PC-9 (cell line): Measurements from ENCODE around the gene RAET1E. TPM values are rescaled to one million over a fixed set of nuclear protein-coding genes. Genes with fewer than 3 reads are reported as not detected.
"Not testable (repeated sequence)": the region's sequence is repeated elsewhere in the genome, so short reads cannot be mapped to it uniquely, and the experiment has no call there.

Experiments used
- BruUV-seq: library from RNA; stranded (reverse); fragments of 400-500 nt; replicated peaks from 2 replicates; lab custom pipeline; 2021; lab: Mats Ljungman, UMichigan
- CTCF ChIA-PET: fragments of 300-600 bp; sonication (Branson Sonifier 250); formaldehyde crosslinking; loops from one replicate; lab custom pipeline; 2022; ENCODE audit warnings: antibody characterized with exemption; lab: Charles Lee
- POLR2A ChIA-PET: fragments of 300-600 bp; sonication (Branson Sonifier 250); formaldehyde crosslinking; loops from one replicate; lab custom pipeline; 2022; ENCODE audit warnings: antibody characterized with exemption; ENCODE audit not compliant: unreplicated experiment; lab: Charles Lee
- DNase-seq, 2 experiments: peaks; one replicate each; pipeline versions ENCODE4 v3.0.0 to v3.0.0-alpha.2; 2015 to 2022; ENCODE audit warnings: mixed read lengths in 1 of 2
- H2AFZ ChIP-seq: fragments of 200-600 bp; sonication (generic); 2 replicates; pipeline ENCODE4 v1.8.1; 2017; ENCODE audit warnings: antibody characterized with exemption
- H3F3A ChIP-seq: fragments of 200-600 bp; sonication (generic); 2 replicates; pipeline ENCODE4 v1.8.1; 2017; ENCODE audit warnings: antibody characterized with exemption, mild to moderate bottlenecking, low read depth; ENCODE audit not compliant: insufficient read depth
- H3K27ac ChIP-seq: fragments of 200-600 bp; sonication (generic); 2 replicates; pipeline ENCODE4 v1.6.1; 2016; ENCODE audit warnings: mixed run types
- H3K27me3 ChIP-seq: fragments of 200-600 bp; sonication (generic); 2 replicates; pipeline ENCODE4 v1.6.1; 2016; ENCODE audit warnings: low read depth, mixed run types; ENCODE audit not compliant: insufficient read depth
- H3K36me3 ChIP-seq: fragments of 200-600 bp; sonication (generic); 2 replicates; pipeline ENCODE4 v1.6.1; 2016; ENCODE audit warnings: low read depth, mixed run types
- H3K4me1 ChIP-seq: fragments of 200-600 bp; sonication (generic); replicated peaks from 2 replicates; pipeline ENCODE4 v1.6.1; 2016; ENCODE audit warnings: mixed run types; ENCODE audit not compliant: insufficient read depth
- H3K4me2 ChIP-seq: fragments of 200-600 bp; sonication (generic); 2 replicates; pipeline ENCODE4 v1.6.1; 2017; ENCODE audit warnings: mixed run types
- H3K4me3 ChIP-seq: fragments of 200-600 bp; sonication (generic); 2 replicates; pipeline ENCODE4 v1.6.1; 2016; ENCODE audit warnings: mixed run types
- H3K79me2 ChIP-seq: fragments of 200-600 bp; sonication (generic); 2 replicates; pipeline ENCODE4 v1.6.1; 2017; ENCODE audit warnings: low read depth, mixed run types
- H3K9me2 ChIP-seq: fragments of 200-600 bp; sonication (generic); 2 replicates; pipeline ENCODE4 v1.8.1; 2017; ENCODE audit warnings: mild to moderate bottlenecking; ENCODE audit not compliant: insufficient read depth
- H3K9me3 ChIP-seq: fragments of 200-600 bp; sonication (generic); 2 replicates; pipeline ENCODE4 v1.8.1; 2016; ENCODE audit warnings: low read depth; ENCODE audit not compliant: insufficient read depth
- H4K20me1 ChIP-seq: fragments of 200-600 bp; sonication (generic); 2 replicates; pipeline ENCODE4 v1.8.1; 2017; ENCODE audit not compliant: insufficient read depth
- CTCF ChIP-seq: fragments of 200-600 bp; sonication (generic); conservative IDR thresholded peaks from 2 replicates; pipeline ENCODE4 v1.6.1; 2017; ENCODE audit warnings: mixed run types, antibody characterized with exemption, mild to moderate bottlenecking, moderate library complexity
- EZH2 ChIP-seq: fragments of 200-600 bp; sonication (generic); IDR thresholded peaks from 2 replicates; pipeline ENCODE4 v1.8.0; 2017; ENCODE audit warnings: antibody characterized with exemption, low read depth
- intact Hi-C: fragments of 100-400 bp; cut with micrococcal nuclease; formaldehyde crosslinking; loops from one replicate; pipeline ENCODE4 v1.10.0; 2022; ENCODE audit not compliant: unreplicated experiment
- total RNA-seq: library from RNA; stranded (reverse); gene quantifications from 2 replicates; pipeline ENCODE4 v1.2.3, GENCODE V29; 2021

The RAET1E gene
- total RNA-seq, 1 experiment from 2014 or later = 0.20 TPM

- Histone ChIP-seq H3K4me1 (peaks cover 90% of the 10 kb centered on the region), H3K9me2 (no peaks in the 10 kb centered on the region), H3K4me3 (peak overlapping the region; percentile 57), H3K27me3 (no peaks in the 10 kb centered on the region), H3K79me2 (peaks cover 68% of the 10 kb centered on the region), H4K20me1 (no peaks in the 10 kb centered on the region), H3K9me3 (no peaks in the 10 kb centered on the region), H3F3A (peaks cover 53% of the 10 kb centered on the region), H3K36me3 (peaks cover 14% of the 10 kb centered on the region; the same call in 1 of the 2 replicates), H3K27ac (peak overlapping the region; percentile 96), H3K4me2 (peak overlapping the region; percentile 80), H2AFZ (no peak overlapping the region)
- no TSS peak for BruUV-seq
- intact Hi-C loops = loop anchor here (1.0 kb wide), 2 partner anchors 8 kb away; no protein-coding TSS in a partner anchor
- DNase-seq = peak; percentile 63 to 98
- CTCF ChIA-PET = interaction anchor here (1.5 kb wide), 1 partner anchor 14 kb away, joined by 3 read pairs; no protein-coding TSS in a partner anchor
- no peak for TF ChIP-seq EZH2
- POLR2A ChIA-PET = no interaction called here
These were observed 42.8 kb downstream of the RAET1E start for GRCh38 chr6:149855040-149855654.

GRCh38 chr6:149854532-149854931 lies 43.4 kb downstream of the RAET1E start:
- TSS peak; percentile 16 for BruUV-seq

GRCh38 chr6:149854017-149854416 lies 43.9 kb downstream of the RAET1E start:
- BruUV-seq, H2AFZ ChIP-seq, DNase-seq, H3K9me2 ChIP-seq, H3K27me3 ChIP-seq, H3K9me3 ChIP-seq, intact Hi-C loops, H4K20me1 ChIP-seq: not testable (repeated sequence)
- Histone ChIP-seq H3K4me1 (peaks cover 81% of the 10 kb centered on the region), H3K4me2 (peak overlapping the region; percentile 80), H3F3A (peaks cover 54% of the 10 kb centered on the region), H3K27ac (peak overlapping the region; percentile 96), H3K79me2 (peaks cover 70% of the 10 kb centered on the region), H3K4me3 (peak overlapping the region; percentile 45), H3K36me3 (peaks cover 14% of the 10 kb centered on the region; the same call in 1 of the 2 replicates)
- POLR2A ChIA-PET = interaction anchor here (0.6 kb wide), 2 partner anchors 135 to 137 kb away, joined by 3 read pairs; no protein-coding TSS in a partner anchor
- CTCF ChIA-PET = interaction anchor here (0.5 to 1.5 kb wide), 2 partner anchors 13 to 43 kb away, joined by 3 to 9 read pairs; no protein-coding TSS in a partner anchor

More at GRCh38 chr6:149854532-149854931, 43.4 kb downstream of the RAET1E start:
- H4K20me1 ChIP-seq = no peaks in the 10 kb centered on the region
- DNase-seq = peak; percentile 67 to 85
- POLR2A ChIA-PET = interaction anchor here (0.5 to 0.6 kb wide), 3 partner anchors 136 to 637 kb away, joined by 3 to 5 read pairs (median 3); no protein-coding TSS in a partner anchor
- peak overlapping the region; percentile 96 for H3K27ac ChIP-seq
- H3K79me2 ChIP-seq = peaks cover 68% of the 10 kb centered on the region
- no peaks in the 10 kb centered on the region for H3K9me3 ChIP-seq
- no peak overlapping the region for H2AFZ ChIP-seq
- peaks cover 14% of the 10 kb centered on the region; the same call in 1 of the 2 replicates for H3K36me3 ChIP-seq
- H3K4me2 ChIP-seq = peak overlapping the region; percentile 80
- peaks cover 51% of the 10 kb centered on the region for H3F3A ChIP-seq
- H3K27me3 ChIP-seq = no peaks in the 10 kb centered on the region
- H3K4me3 ChIP-seq = peak overlapping the region; percentile 45; the same call in 1 of the 2 replicates
- CTCF ChIA-PET = interaction anchor here (0.5 to 1.5 kb wide), 2 partner anchors 14 to 44 kb away, joined by 3 to 9 read pairs; no protein-coding TSS in a partner anchor
- no peak for TF ChIP-seq EZH2
- TF ChIP-seq CTCF = no peak
- H3K4me1 ChIP-seq = peaks cover 83% of the 10 kb centered on the region
- intact Hi-C loops = no loop called here
- H3K9me2 ChIP-seq = no peaks in the 10 kb centered on the region

GRCh38 chr6:149852881-149853280 lies 45.0 kb downstream of the RAET1E start:
- Histone ChIP-seq H3K9me2 (no peaks in the 10 kb centered on the region), H3K9me3 (no peaks in the 10 kb centered on the region), H3K27ac (peak overlapping the region; percentile 96), H2AFZ (no peak overlapping the region), H3K4me1 (peaks cover 81% of the 10 kb centered on the region), H3F3A (peaks cover 66% of the 10 kb centered on the region), H3K36me3 (peaks cover 14% of the 10 kb centered on the region; the same call in 1 of the 2 replicates), H3K79me2 (peaks cover 66% of the 10 kb centered on the region), H3K4me2 (peak overlapping the region; percentile 80), H3K27me3 (no peaks in the 10 kb centered on the region), H4K20me1 (no peaks in the 10 kb centered on the region), H3K4me3 (peak overlapping the region; percentile 49)
- TF ChIP-seq EZH2 (no peak), CTCF (no peak)
- intact Hi-C loops = no loop called here
- no TSS peak for BruUV-seq
- no peak for DNase-seq
- ChIA-PET CTCF (no interaction called here), POLR2A (interaction anchor here (1.0 kb wide), 1 partner anchor 12 kb away, joined by 5 read pairs; no protein-coding TSS in a partner anchor)
